Dermis blood vessel endothelial cell (primary cell): ENCODE data around the gene EPHA6. TPM values are rescaled to one million over a fixed set of nuclear protein-coding genes. Genes with fewer than 3 reads are reported as not detected.

ENCODE experiments used
- DNase-seq: peaks from one replicate; pipeline ENCODE4 v3.0.0; 2010
- total RNA-seq: library from RNA; depleted of rRNA; stranded (reverse); fragments of >200 nt; gene quantifications from 2 replicates; pipeline ENCODE4 v1.2.3, GENCODE V29; 2014

The EPHA6 gene
- total RNA-seq, 1 donor from 2014 or later, result under 0.01 TPM

GRCh38 chr3:97291901-97292300, 477.5 kb downstream of the EPHA6 start:
- DNase-seq, result no peak

DNA sequence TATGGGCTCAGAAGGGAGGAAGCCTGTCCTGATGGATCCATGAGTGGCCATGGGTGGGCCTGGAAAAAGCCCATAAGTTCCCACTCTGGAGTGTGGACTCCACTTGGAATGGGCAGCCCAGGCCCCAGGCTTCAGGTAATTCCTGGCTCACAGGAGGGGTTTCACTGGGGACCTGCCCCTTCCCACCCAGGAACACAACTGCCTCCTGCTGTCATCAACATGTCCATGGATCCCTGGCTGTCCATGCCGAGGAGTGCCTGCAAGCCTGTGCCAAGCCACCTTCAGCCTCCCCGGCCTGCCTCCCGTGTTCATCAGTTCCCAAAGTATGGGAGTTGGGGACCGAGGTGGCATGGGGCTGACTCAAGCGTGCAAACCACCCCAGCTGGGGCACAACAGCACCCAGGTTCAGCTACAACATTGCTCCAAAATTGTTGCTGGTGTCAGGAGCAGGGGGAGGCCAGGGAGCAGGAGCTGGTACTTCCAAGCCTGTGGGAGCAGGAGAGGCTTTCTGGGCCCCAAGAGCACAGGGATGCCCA, 479.3 kb downstream of the EPHA6 start:
- no peak for DNase-seq

GRCh38 chr3:97297032-97297431, 482.6 kb downstream of the EPHA6 start:
- no peak for DNase-seq

DNA sequence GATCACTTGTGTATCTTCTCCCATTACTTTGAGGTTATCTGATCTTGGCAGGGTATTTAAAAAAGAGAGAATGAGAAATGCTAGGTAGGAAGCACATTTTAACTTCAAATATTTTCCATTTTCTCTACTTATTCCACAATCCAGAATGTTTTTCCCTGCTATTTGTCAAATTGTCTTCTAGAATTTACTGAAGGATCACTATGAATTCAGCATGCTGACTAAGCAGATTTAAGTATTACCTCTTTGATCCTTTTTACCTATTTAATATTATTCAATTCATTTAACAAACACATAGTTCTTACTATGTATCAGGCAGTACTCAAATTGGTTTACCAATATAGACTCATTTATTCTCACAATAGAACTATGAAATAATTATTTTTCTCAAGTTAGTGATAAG, 486.7 kb downstream of the EPHA6 start:
- no peak for DNase-seq

DNA sequence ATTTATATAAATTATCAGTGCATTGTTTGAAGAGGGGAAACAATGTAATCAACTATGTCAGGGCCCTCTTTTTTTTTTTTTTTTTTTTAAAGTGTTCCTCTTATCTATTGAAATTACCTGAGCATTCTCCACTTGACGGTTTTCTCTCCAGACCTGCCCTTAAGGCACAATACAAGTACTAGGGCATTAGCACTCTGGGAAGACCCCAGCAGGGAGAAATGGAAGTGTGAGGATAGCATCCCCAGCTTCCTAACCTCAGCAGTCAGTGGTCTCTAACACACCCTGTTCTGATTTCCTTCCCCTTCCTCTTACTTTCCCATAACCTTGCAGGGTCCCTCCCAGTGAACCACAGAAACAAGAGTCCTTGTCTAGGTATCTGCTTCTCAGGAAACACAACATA, 491.8 kb downstream of the EPHA6 start:
- no peak for DNase-seq

DNA sequence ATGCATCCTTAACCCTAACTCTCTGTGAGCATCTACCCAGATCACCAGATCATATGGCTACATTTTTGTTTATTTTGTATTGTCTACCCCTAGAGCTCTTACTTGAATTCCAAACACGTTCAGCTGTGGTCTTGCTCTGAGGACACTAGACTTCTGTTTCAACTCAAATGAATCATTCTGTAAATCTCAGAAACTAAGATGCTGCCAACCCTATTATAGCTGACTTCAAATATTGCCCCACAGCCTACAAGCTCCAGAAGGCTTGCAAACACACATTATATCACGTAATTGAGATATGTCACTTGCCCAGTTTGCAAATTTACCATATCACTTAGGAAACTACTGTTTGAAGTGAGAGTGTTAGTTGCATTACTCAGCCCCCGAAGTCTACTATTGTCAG, 524.0 kb downstream of the EPHA6 start:
- DNase-seq, result no peak

GRCh38 chr3:97340940-97341339, 526.5 kb downstream of the EPHA6 start:
- no peak for DNase-seq

- no peak for DNase-seq
These were observed 533.4 kb downstream of the EPHA6 start for GRCh38 chr3:97347780-97348179.

- DNase-seq, result no peak
These were observed 536.6 kb downstream of the EPHA6 start for GRCh38 chr3:97350971-97351370.

GRCh38 chr3:97353176-97353575, 538.8 kb downstream of the EPHA6 start:
- no peak for DNase-seq

GRCh38 chr3:97359977-97360376, 545.6 kb downstream of the EPHA6 start:
- DNase-seq, result no peak

GRCh38 chr3:97360804-97361203, 546.4 kb downstream of the EPHA6 start:
- no peak for DNase-seq

- DNase-seq, result no peak
These were observed 570.2 kb downstream of the EPHA6 start for GRCh38 chr3:97384583-97384982.

GRCh38 chr3:97388774-97389173, 574.4 kb downstream of the EPHA6 start:
- DNase-seq, result no peak

- DNase-seq, result no peak
These were observed 575.5 kb downstream of the EPHA6 start for GRCh38 chr3:97389936-97390335.

DNA sequence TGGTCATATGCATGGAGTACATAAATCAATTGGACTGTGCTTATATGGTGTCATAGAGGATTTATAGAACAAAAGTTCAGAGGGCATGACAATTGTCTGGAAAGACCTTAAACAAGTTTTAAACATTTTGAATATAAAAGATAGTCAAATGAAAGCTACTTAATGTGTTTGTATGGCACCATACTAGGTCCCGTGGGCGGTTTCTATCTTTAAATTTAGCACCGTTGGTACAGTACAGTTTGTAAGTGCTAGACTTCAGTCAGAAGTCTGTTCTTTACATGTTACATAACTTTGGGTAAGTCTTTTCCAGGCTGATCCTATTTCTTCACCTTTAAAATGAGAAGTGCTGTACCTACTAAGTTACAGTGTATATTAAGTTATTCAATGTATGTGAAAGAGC, 576.8 kb downstream of the EPHA6 start:
- DNase-seq, result no peak

GRCh38 chr3:97409612-97410011, 595.2 kb downstream of the EPHA6 start:
- no peak for DNase-seq

DNA sequence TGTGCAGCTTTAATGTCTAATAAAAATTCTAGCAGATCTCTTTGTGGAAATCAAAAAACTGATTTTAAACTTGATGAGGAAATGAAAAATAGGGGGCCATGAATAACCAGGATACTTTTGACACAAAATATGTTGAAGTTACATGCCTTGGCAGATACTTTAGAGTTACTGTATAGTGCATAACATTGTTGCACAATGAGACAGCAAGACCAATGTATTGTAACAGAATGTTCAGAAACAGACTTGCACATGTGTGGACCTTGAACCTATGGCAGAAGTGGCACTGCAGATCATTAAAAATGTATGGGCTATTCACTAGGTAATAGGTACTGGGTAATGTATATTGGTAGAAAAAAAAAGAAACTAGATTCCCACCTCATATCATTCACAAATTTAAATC, 607.2 kb downstream of the EPHA6 start:
- DNase-seq, result no peak

DNA sequence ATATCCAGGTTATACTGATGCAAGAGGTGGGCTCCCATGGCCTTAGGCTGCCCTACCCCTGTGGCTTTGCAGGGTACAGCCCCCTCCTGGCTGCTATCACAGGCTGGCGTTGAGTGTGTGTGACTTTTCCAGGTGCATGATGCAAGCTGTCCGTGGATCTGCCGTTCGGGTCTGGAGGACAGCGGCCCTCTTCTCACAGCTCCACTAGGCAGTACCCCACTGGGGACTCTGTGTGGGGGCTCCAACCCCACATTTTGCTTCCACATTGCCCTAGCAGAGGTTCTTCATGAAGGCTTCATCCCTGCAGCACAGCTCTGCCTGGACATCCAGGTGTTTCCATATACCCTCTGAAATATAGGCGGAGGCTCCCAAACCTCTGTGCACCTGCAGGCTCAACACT, 610.6 kb downstream of the EPHA6 start:
- DNase-seq, result no peak

DNA sequence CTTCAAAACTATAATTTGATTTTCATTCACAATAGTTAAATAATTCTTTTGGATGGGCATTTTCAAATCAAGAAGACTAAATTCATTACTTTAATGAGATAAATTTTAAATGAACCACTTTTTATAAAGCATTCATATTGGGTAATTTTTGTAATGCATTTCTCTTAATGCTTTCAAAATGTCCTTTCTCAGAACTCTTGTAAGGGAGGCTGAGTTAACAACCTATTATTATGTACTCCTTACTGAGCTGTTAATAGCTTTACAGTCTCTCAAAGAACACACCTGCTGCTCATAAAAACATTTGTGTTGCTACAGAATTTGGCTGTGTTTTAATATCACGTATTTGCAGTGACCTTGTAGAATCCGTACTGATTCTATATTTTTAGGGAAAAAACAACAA, 616.2 kb downstream of the EPHA6 start:
- DNase-seq, result no peak

DNA sequence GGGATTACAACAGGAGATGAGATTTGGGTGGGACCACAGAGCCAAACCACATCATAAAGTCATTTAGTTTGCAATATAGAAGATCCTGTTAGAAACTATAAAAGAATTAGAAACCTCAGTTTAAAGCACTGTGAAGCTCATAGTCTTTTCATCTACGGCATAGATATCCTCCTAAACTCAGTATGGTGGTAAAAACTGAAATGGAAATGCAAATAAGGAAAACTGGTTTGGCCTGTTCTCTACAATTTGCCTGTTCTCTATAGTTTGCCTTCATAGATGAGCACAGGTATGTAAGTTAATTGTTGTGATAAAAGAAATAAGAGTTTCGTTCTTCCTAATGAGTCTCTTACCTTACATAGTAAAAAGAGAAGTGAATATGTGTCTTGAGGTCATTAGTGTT, 618.5 kb downstream of the EPHA6 start:
- no peak for DNase-seq

DNA sequence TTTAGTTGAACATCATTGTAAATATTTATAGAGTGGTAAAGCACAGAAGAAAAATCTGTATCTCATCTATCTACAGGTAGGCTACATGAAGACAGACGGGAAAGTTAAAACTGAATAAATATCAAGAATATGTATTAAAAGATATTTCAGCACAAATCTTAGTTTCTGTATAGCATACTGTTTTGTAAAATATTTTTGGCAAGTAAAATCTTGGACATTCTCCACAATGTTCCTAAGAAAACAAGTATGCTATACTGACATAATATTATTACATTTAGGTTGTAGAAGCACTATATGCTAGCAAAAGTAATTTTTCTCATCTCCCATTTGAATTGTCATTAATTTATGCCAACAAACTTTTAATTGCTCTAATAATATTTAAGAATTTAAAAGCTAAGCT, 623.7 kb downstream of the EPHA6 start:
- DNase-seq, result no peak

DNA sequence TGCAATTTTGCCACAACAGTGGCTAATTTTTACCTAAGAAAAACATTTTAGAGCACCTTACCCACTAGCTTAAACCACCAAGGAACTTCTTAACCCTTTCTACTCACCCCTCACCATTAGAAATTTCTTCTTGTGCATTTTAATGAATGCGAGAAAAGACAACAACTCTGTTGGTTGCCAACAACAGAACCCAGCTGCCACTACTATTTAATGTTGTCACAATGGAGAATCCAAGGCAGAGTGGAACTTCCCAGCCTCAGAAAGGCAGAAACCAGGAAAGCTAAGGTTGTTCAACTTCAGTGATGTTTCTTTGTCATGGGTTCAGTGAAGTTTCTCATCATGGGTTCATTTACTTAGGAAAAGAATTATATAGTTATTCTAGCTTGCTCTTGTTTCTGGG, 625.0 kb downstream of the EPHA6 start:
- DNase-seq, result no peak

DNA sequence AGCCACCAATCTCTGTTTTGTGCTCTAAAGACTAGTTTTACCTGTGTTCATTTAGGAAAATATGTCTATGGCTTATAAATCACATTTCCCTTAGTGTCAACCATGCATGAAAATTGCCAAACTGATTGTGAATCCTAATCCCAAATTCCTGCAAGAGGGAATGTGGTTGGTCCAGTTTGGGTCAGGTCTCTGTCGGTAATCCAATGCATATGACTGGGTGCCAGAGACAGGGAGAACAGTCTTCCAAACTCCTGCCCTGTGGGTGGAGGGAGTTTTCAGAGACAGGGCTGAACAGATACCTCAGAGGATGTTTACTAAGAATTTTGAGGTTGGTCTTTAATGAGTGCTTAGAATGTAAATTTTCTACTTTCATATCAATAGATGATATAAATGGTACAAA, 649.6 kb downstream of the EPHA6 start:
- no peak for DNase-seq

DNA sequence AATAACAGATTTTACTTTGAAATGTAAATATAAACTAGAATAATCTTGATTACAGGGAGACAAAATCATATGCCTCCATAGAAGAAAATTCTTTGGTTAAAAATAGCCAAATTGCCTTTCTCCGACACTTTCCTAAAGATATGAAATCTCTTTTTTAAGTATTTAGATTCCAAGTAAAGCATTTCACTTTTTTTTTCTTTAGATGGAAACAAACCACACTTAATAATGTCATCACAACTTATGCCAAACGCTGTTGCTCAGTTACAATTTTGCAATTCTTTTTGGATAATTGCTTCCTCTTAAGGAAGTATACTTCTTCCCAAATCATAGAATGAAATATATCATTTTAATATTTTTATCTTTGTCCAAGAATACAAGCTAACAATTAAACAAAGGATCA, 656.1 kb downstream of the EPHA6 start:
- DNase-seq, result no peak

DNA sequence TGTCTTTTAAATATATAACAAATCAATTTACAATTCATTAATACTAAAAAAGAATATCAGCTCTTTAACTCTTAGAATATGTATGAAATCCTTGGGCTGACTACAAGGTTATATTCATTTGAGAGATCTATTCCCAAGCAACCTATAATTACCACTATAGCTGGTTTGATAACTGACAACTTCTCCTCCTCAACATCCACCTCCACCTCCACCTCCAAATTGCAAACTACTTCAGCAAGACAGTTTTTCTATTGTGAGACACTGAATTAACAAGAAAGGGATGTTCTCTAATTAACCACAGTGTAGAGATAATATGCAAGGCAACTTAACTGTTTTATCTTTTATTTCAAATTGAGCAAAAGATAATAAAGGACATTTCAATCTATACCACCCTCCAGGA, 665.3 kb downstream of the EPHA6 start:
- DNase-seq, result no peak
